ENCODE data around the gene SSB.
"Not testable (repeated sequence)": the region's sequence is repeated elsewhere in the genome, so short reads cannot be mapped to it uniquely, and the experiment has no call there.

SSB gene

GRCh38 chr2:169838743-169839489 is 40.2 kb downstream of the SSB start:
- no peak for DNase-seq

- no peak for DNase-seq
These were observed 41.5 kb downstream of the SSB start for GRCh38 chr2:169839954-169840746.

DNA sequence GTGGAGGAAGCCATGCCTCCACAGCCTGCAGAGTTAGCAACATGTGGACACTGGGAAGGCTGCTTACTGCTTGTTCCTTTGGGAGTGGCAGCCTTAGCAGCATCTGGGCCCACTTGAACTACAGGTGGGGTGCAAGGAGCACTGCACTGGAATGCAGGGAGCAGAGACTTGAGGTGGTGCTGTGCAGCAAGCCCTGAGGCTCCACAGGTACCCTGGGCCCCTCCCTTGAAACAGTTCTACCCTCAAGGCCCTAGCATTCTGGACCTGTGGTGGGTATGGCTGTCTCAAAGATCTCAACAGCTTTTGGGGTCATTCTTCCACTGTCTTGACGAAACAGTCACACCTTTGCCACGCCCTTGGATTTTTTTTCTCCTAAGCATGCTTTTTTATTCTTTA is 42.1 kb downstream of the SSB start:
- no peak for DNase-seq

- DNase-seq, result not testable (repeated sequence)
These were observed 43.0 kb downstream of the SSB start for GRCh38 chr2:169841625-169842024.

DNA sequence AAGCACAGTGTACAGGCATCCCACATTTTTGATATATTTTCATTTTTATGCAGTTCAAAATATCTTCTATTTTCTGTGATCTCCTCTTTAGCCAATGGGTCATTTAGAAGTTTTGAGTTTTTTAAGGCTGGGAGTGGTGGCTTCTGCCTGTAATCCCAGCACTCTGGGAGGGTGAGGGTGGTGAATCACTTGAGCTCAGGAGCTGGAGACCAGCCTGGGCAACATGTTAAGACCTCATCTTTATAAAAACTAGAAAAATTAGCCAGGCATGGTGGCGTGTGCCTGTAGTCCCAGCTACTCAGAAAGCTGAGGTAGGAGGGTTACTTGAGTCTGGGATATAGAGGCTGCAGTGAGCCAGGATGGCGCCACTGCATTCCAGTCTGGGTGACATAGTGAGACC is 46.3 kb downstream of the SSB start:
- DNase-seq, result no peak

DNA sequence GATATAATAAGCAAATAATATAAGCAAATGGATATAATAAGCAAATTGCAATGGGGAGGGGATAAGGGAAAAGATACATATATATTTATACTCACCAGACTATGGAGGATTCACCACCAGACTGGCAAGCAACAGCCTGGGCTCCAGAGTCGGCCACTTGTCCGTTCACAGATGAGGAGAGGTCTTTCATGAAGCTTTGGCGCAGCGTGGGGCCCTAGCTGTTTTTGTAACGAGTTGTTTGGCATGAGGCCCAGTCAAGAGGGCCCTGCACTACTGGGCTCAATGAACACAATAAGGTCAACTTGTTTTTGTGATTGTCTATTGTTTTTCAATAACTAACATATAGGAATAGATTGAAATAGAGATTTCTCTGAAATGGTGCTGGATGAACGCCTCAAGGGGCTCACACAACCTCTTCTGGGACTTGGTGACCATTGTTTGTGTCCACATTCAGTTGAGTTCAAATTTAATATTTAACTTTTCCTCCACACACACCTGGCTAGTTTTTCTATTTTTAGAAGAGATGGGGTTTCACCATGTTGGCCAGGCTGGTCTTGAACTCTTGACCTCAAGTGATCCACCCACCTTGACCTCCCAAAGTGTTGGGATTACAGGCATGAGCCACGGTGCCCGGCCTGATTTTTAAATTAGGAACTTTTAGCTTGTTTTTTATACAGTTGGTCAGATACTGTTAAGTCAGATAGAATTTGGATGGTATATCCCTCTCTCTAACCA is 50.5 kb downstream of the SSB start:
- DNase-seq, result not testable (repeated sequence)

DNA sequence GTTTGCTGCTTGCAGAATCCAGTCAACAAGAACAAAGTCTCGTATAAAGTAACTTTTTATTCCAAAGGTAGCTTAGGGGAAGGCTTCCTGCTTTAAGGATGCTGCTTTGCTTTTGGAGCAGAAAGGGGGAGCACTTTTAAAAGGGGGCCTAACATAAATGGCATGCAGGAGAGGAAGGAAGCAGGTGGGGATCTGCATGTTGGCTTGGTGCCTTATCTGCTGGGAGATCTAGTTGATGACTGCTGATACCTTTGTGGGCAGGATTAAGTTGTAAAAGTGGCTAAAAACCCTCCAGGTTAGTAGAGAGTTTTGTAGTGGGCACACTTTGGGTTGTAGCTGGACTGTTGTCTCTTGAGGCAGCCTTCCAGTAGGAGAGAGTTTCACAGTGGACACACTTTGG is 51.0 kb downstream of the SSB start:
- no peak for DNase-seq

DNA sequence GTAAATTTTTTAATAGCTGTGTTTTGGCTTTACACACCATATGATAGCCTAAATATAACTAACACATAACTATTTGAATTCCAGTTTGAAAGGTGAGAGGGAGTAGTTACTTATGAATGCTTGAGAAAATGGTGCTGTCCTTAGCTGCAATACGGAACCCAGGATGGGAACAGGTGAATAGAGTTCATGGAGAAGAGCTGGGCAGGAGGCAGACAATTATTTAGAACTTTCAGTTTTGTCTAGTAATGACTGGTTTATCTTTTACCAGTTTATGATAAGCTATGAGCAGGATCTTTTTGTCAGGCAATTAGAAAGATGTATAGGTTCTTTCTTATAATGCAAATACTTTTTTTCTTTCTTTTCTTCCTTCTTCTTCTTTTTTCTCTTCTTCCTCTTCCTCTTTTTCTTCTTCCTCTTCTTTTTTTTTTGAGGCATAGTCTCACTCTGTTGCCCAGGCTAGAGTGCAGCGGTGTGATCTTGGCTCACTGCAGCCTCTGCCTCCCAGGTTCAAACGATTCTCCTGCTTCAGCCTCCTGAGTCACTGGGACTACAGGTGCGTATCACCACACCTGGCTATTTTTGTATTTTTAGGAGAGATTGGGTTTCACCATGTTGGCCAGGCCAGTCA is 54.5 kb downstream of the SSB start:
- DNase-seq, result no peak

DNA sequence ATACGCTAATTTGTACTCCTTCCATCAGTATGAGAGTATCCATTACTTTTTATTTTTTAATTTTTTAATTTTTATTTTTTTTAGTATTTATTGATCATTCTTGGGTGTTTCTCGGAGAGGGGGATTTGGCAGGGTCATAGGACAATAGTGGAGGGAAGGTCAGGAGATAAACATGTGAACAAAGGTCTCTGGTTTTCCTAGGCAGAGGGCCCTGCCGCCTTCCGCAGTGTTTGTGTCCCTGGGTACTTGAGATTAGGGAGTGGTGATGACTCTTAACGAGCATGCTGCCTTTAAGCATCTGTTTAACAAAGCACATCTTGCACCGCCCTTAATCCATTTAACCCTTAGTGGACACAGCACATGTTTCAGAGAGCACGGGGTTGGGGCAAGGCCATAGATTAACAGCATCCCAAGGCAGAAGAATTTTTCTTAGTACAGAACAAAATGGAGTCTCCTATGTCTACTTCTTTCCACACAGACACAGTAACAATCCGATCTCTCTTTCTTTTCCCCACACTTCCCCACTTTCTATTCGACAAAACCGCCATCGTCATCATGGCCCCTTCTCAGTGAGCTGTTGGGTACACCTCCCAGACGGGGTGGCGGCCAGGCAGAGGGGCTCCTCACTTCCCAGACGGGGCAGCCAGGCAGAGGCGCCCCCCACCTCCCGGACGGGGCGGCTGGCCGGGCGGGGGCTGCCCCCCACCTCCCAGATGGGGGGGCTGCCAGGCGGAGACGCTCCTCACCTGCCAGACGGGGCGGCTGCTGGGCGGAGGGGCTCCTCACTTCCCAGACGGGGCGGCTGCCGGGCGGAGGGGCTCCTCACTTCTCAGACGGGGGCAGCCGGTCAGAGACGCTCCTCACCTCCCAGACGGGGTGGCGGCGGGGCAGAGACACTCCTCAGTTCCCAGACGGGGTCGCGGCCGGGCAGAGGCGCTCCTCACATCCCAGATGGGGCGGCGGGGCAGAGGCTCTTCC is 56.9 kb downstream of the SSB start:
- DNase-seq, result not testable (repeated sequence)

DNA sequence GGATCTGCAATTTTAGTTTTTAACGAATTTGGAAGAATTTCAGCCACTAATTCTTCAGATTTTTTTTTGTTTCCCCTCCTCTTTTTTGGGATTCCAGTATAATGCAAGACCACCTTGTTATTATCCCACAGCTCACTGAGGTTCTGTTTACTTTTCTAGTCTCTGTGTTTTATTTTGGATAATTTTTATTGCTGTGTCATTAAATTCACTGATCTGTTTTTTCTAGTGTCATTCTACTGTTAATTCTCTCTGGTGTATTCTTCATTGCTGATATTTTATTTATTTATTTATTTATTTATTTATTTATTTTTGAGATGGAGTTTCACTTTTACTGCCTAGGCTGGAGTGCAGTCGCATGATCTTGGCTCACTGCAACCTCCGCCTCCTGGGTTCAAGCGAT is 60.8 kb downstream of the SSB start:
- DNase-seq, result no peak

DNA sequence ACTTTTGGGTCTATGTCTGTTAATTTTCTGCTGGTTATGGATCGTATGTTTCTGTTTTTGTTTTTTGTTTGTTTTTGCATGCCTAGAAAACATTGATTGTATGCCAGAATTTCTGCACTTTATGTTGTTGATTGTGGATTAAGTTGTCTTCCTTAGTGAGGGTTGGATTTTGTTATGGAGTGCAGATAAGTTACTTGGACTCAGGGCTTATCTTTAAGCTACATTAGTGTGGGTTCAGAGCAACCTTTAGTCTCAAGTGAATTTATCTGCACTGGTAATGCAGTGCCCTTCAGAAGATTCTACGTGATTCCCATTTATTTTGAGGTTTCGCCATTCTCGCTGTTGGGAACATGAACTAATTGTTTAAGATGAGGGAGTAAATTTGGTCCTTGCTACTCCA is 61.5 kb downstream of the SSB start:
- no peak for DNase-seq
